Astrocyte (in vitro differentiated cells and primary cell): ENCODE results near the gene SEPTIN3. TPM values are rescaled to one million over a fixed set of nuclear protein-coding genes. Genes with fewer than 3 reads are reported as not detected.
A peak's percentile ranks its signal among the peaks of the same experiment; 100 is the strongest.

ENCODE experiments used
- DNase-seq: peaks from one replicate; pipeline ENCODE4 v3.0.0-alpha.2; 2010; ENCODE audit warnings: low read depth
- FAIRE-seq: peaks from 2 replicates; lab custom pipeline; 2011; peaks lifted over from hg19 to GRCh38; lab: Jason Lieb, UNC
- H2AFZ ChIP-seq: 2 replicates; pipeline ENCODE4 v1.6.0; 2012; ENCODE audit warnings: low read depth, low read length, inconsistent platforms
- H3K27ac ChIP-seq: 2 replicates; pipeline ENCODE4 v1.5.1; 2011; ENCODE audit warnings: low read depth, low read length, inconsistent platforms
- H3K27me3 ChIP-seq: 2 replicates; pipeline ENCODE4 v1.6.0; 2011; ENCODE audit warnings: low read length, inconsistent platforms; ENCODE audit not compliant: insufficient read depth
- H3K36me3 ChIP-seq: 2 replicates; pipeline ENCODE4 v1.5.1; 2011; ENCODE audit warnings: low read length, inconsistent platforms; ENCODE audit not compliant: insufficient read depth
- H3K4me1 ChIP-seq: 2 replicates; pipeline ENCODE4 v1.5.1; 2011; ENCODE audit warnings: low read length, inconsistent platforms; ENCODE audit not compliant: insufficient read depth
- H3K4me2 ChIP-seq: 2 replicates; pipeline ENCODE4 v1.6.0; 2012; ENCODE audit warnings: low read length, inconsistent platforms
- H3K4me3 ChIP-seq: 2 replicates; pipeline ENCODE4 v1.5.1; 2011; ENCODE audit warnings: low read depth, mild to moderate bottlenecking, low read length, inconsistent platforms; ENCODE audit not compliant: insufficient read depth
- H3K79me2 ChIP-seq: 2 replicates; pipeline ENCODE4 v1.6.0; 2012; ENCODE audit warnings: mild to moderate bottlenecking, low read length, inconsistent platforms; ENCODE audit not compliant: insufficient read depth
- H3K9ac ChIP-seq: 2 replicates; pipeline ENCODE4 v1.6.0; 2012; ENCODE audit warnings: mild to moderate bottlenecking, low read length, inconsistent platforms
- H3K9me3 ChIP-seq: 2 replicates; pipeline ENCODE4 v1.5.1; 2012; ENCODE audit warnings: low read depth, mild to moderate bottlenecking, low read length, inconsistent platforms; ENCODE audit not compliant: insufficient read depth
- H4K20me1 ChIP-seq: 2 replicates; pipeline ENCODE4 v1.6.0; 2012; ENCODE audit warnings: low read length, inconsistent platforms; ENCODE audit not compliant: insufficient read depth
- H3K27ac Mint-ChIP-seq: one replicate; pipeline ENCODE4 v1.8.0; 2021; ENCODE audit warnings: mild to moderate bottlenecking, mixed read lengths; ENCODE audit not compliant: unreplicated experiment
- H3K27me3 Mint-ChIP-seq: one replicate; pipeline ENCODE4 v1.8.0; 2021; ENCODE audit warnings: low read depth, mixed read lengths; ENCODE audit not compliant: unreplicated experiment
- H3K36me3 Mint-ChIP-seq: one replicate; pipeline ENCODE4 v1.8.0; 2021; ENCODE audit warnings: low read depth, mixed read lengths; ENCODE audit not compliant: unreplicated experiment
- H3K4me1 Mint-ChIP-seq: one replicate; pipeline ENCODE4 v1.8.0; 2021; ENCODE audit warnings: low read depth, mixed read lengths; ENCODE audit not compliant: unreplicated experiment
- H3K4me3 Mint-ChIP-seq: one replicate; pipeline ENCODE4 v1.8.0; 2021; ENCODE audit warnings: mild to moderate bottlenecking, moderate library complexity, mixed read lengths; ENCODE audit not compliant: unreplicated experiment
- H3K9me3 Mint-ChIP-seq: one replicate; pipeline ENCODE4 v1.8.0; 2021; ENCODE audit warnings: mild to moderate bottlenecking, mixed read lengths; ENCODE audit not compliant: unreplicated experiment
- CTCF ChIP-seq: IDR thresholded peaks from 2 replicates; pipeline ENCODE4 v1.5.1; 2011; ENCODE audit warnings: low read depth, mild to moderate bottlenecking, inconsistent platforms, low read length, moderate library complexity; ENCODE audit not compliant: insufficient read depth
- EZH2 ChIP-seq: IDR thresholded peaks from 2 replicates; pipeline ENCODE4 v1.6.1; 2012; ENCODE audit warnings: mild to moderate bottlenecking, low read length, inconsistent platforms; ENCODE audit not compliant: insufficient read depth
- total RNA-seq: library from RNA; stranded (reverse); gene quantifications from 2 replicates; pipeline ENCODE4 v1.2.1, GENCODE V29; 2021

The SEPTIN3 gene
- total RNA-seq, 1 donor from 2014 or later, result 0.52 TPM

- H3K36me3 Mint-ChIP-seq, result no peaks in the 10 kb centered on the region
- no peak overlapping the region for H3K9ac ChIP-seq
- H3K9me3 Mint-ChIP-seq, result no peaks in the 10 kb centered on the region
- no peak overlapping the region for H3K4me2 ChIP-seq
- DNase-seq, result no peak
- peaks cover 2% of the 10 kb centered on the region for H3K27me3 Mint-ChIP-seq
- H3K27ac ChIP-seq, result no peak overlapping the region
- no peak overlapping the region for H2AFZ ChIP-seq
- H3K4me3 Mint-ChIP-seq, result no peak overlapping the region
- H3K4me3 ChIP-seq, result no peak overlapping the region
- H3K36me3 ChIP-seq, result no peaks in the 10 kb centered on the region
- H4K20me1 ChIP-seq, result peaks cover 3% of the 10 kb centered on the region
- no peak overlapping the region for H3K27ac Mint-ChIP-seq
- H3K4me1 ChIP-seq, result peaks cover 6% of the 10 kb centered on the region
- no peaks in the 10 kb centered on the region for H3K79me2 ChIP-seq
- peaks cover 4% of the 10 kb centered on the region for H3K4me1 Mint-ChIP-seq
- TF ChIP-seq CTCF (no peak), EZH2 (no peak)
- H3K9me3 ChIP-seq, result no peaks in the 10 kb centered on the region
- no peak for FAIRE-seq
- H3K27me3 ChIP-seq, result no peaks in the 10 kb centered on the region
These were observed 32.4 kb upstream of the SEPTIN3 start for GRCh38 chr22:41936894-41937169.

DNA sequence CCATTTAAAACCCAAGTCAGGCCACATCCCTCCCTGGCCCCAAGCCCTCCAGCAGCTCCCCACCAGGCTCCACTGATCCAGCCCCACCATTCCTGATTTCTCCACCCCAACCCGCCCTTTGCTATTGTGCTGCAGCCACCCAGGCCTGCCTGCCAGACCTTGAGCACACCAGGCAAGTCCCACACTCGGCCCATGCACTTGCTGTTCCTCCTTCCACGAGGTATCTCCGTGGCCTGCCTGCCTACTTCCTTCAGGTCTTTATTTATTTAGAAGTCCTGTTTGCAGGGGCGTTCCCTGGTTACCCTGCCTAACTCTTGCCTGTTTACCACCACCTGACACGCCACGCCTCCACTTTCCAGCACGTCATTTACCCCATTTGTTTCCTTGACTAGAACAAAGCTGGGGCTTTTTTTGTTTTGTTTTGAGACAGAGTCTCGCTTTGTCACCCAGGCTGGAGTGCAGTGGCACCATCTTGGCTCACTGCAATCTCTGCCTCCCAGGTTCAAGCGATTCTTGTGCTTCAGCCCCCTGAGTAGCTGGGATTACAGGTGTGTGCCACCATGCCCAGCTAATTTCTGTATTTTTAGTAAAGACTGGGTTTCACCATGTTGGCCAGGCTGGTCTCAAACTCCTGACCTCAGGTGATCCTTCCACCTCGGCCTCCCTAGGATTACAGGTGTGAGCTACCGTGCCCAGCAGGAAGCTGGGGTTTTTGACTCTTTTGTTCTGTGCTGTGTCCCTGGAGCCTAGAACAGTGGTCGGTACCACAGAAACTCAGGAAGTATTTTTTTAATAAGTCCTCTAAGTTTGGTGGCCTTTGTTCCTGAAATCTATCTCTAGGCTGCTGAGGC, 29.0 kb upstream of the SEPTIN3 start:
- peaks cover 9% of the 10 kb centered on the region for H4K20me1 ChIP-seq
- FAIRE-seq (no peak), DNase-seq (no peak)
- Mint-ChIP-seq H3K27ac (peak overlapping the region; percentile 90), H3K36me3 (no peaks in the 10 kb centered on the region), H3K4me1 (peaks cover 8% of the 10 kb centered on the region), H3K9me3 (no peaks in the 10 kb centered on the region), H3K4me3 (peak overlapping the region; percentile 14), H3K27me3 (no peaks in the 10 kb centered on the region)
- peaks cover 14% of the 10 kb centered on the region for H3K4me1 ChIP-seq
- H3K36me3 ChIP-seq, result peaks cover 4% of the 10 kb centered on the region
- H3K9me3 ChIP-seq, result no peaks in the 10 kb centered on the region
- no peak for TF ChIP-seq CTCF
- no peak for TF ChIP-seq EZH2
- H3K79me2 ChIP-seq, result no peaks in the 10 kb centered on the region
- H3K27ac ChIP-seq, result peak overlapping the region; percentile 27
- H3K9ac ChIP-seq, result peak overlapping the region; percentile 37
- no peak overlapping the region for H2AFZ ChIP-seq
- H3K27me3 ChIP-seq, result no peaks in the 10 kb centered on the region
- H3K4me3 ChIP-seq, result no peak overlapping the region
- H3K4me2 ChIP-seq, result peak overlapping the region; percentile 12
